MM.1S (cell line): ENCODE results near the gene CDHR5.

Source experiments
- EZH2 ChIP-seq: fragments of 300-600 bp; sonication (generic); optimal IDR thresholded peaks from 2 replicates; pipeline ENCODE3; 2017; ENCODE audit warnings: low read depth, mild to moderate bottlenecking, antibody characterized with exemption, low read length, mixed read lengths
- EZH2phosphoT487 ChIP-seq: fragments of 300-600 bp; sonication (generic); IDR thresholded peaks from 2 replicates; pipeline ENCODE4 v1.6.1; 2018; ENCODE audit warnings: antibody characterized with exemption, low read length
- TF ChIP-seq, protein P1 (sequence below): fragments of 300-600 bp; sonication (generic); IDR thresholded peaks from 2 replicates; pipeline ENCODE4 v1.5.1; 2016; ENCODE audit warnings: antibody characterized with exemption, low read length, mixed read lengths

DNA sequence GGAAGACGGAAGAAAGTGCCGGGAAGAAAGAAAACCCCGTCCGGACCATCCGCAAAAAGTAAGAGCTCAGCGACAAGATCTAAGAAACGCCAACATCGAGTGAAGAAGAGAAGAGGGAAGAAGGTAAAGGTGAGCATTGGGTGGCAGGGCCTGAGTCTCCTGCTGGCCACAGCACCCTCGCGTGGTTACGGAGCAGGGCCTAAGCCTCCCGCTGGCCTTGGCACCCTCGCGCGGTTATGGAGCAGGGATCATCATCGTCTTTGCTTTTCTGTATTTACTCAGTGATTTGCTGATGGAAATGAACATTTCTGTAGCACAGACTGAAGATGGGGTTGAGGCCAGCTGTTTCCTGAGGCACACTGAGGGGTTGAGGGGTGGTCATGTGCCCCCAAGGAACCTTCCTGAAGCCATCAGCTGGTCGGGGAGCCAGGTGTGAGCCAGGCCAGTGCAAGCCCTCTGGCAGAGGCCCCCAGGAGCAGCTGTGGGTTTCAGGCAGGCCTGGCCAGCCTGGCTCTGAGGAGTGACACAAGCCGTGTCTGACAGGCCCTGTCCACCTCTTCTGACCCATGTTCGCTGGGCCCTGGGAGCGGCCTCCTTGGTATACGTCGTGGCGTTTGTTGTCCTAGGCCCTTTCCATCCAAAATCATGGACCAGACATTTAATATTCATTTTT lies 23.0 kb downstream of the CDHR5 start:
- TF ChIP-seq, protein P1, sequence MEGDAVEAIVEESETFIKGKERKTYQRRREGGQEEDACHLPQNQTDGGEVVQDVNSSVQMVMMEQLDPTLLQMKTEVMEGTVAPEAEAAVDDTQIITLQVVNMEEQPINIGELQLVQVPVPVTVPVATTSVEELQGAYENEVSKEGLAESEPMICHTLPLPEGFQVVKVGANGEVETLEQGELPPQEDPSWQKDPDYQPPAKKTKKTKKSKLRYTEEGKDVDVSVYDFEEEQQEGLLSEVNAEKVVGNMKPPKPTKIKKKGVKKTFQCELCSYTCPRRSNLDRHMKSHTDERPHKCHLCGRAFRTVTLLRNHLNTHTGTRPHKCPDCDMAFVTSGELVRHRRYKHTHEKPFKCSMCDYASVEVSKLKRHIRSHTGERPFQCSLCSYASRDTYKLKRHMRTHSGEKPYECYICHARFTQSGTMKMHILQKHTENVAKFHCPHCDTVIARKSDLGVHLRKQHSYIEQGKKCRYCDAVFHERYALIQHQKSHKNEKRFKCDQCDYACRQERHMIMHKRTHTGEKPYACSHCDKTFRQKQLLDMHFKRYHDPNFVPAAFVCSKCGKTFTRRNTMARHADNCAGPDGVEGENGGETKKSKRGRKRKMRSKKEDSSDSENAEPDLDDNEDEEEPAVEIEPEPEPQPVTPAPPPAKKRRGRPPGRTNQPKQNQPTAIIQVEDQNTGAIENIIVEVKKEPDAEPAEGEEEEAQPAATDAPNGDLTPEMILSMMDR, result no peak
- TF ChIP-seq EZH2phosphoT487 (no peak), EZH2 (no peak)
